A549 (cell line): Measurements from ENCODE around the gene TSPAN10. TPM values are rescaled to one million over a fixed set of nuclear protein-coding genes. Genes with fewer than 3 reads are reported as not detected.
A peak's percentile ranks its signal among the peaks of the same experiment; 100 is the strongest.

Source experiments
- ATAC-seq, 2 experiments: fragments of 200-7000 bp in 1 of 2; fragments of >200 bp in 1 of 2; cut with Nextera tagmentation in 1 of 2; cut with Tn5 transposase in 1 of 2; 3 replicates each; pipeline versions ENCODE4 v1.8.0 to v1.9.1; 2018 to 2020; ENCODE audit warnings: mild to moderate bottlenecking in 1 of 2, moderate library complexity in 1 of 2
- CTCF ChIA-PET: fragments of 300-600 bp; sonication (Branson Sonifier 250); formaldehyde crosslinking; extraction: SDS; loops from one replicate; lab custom pipeline; 2021; ENCODE audit warnings: antibody characterized with exemption, inconsistent platforms; lab: Yijun Ruan, JAX
- POLR2A ChIA-PET: fragments of 350-600 bp; formaldehyde crosslinking; extraction: SDS; loops from one replicate; lab custom pipeline; 2021; ENCODE audit warnings: antibody characterized with exemption, inconsistent platforms; lab: Yijun Ruan, JAX
- DNase-seq, 2 experiments: peaks; one replicate each; pipeline versions ENCODE4 v3.0.0 to v3.0.0-alpha.2; 2011 to 2016; ENCODE audit warnings: low read depth in 1 of 2, low spot score in 1 of 2
- FAIRE-seq: peaks from 2 replicates; lab custom pipeline; 2011; peaks lifted over from hg19 to GRCh38; lab: Jason Lieb, UNC
- H3K27ac ChIP-seq, 2 experiments: fragments of >200 bp; sonication (Bioruptor Twin); formaldehyde crosslinking; 3 replicates each; pipeline ENCODE4 v1.5.1; 2016 to 2017
- H3K4me1 ChIP-seq: fragments of >200 bp; sonication (Bioruptor Twin); formaldehyde crosslinking; 3 replicates; pipeline ENCODE4 v1.6.1; 2016
- H3K4me2 ChIP-seq: fragments of >200 bp; sonication (Bioruptor Twin); formaldehyde crosslinking; 3 replicates; pipeline ENCODE4 v1.6.1; 2016
- H3K4me3 ChIP-seq: fragments of >200 bp; sonication (Bioruptor Twin); formaldehyde crosslinking; 3 replicates; pipeline ENCODE4 v1.5.1; 2016
- H3K9me3 ChIP-seq: fragments of >200 bp; sonication (Bioruptor Twin); formaldehyde crosslinking; 3 replicates; pipeline ENCODE4 v1.6.1; 2016
- CBX2 ChIP-seq: fragments of 200-600 bp; sonication (generic); IDR thresholded peaks from 2 replicates; pipeline ENCODE4 v1.6.1; 2016; ENCODE audit warnings: low read depth, mild to moderate bottlenecking, borderline replicate concordance
- CBX8 ChIP-seq: fragments of 200-600 bp; sonication (generic); IDR thresholded peaks from 2 replicates; pipeline ENCODE4 v1.6.1; 2016
- CEBPB ChIP-seq, 2 experiments: fragments of >200 bp in 1 of 2; sonication (Bioruptor Twin) in 1 of 2; formaldehyde crosslinking in 1 of 2; IDR thresholded peaks; 2 replicates each; pipeline ENCODE4 v1.6.1; 2012 to 2016
- CTCF ChIP-seq: fragments of >200 bp; sonication (Bioruptor Twin); formaldehyde crosslinking; IDR thresholded peaks from 3 replicates; pipeline ENCODE4 v1.5.1; 2016
- FOSL2 ChIP-seq, 2 experiments: fragments of 450-650 bp in 1 of 2; fragments of >200 bp in 1 of 2; sonication (Bioruptor Twin) in 1 of 2; formaldehyde crosslinking; IDR thresholded peaks; 2 replicates each; pipeline versions ENCODE4 v1.5.0 to v1.6.1; 2016 to 2020; ENCODE audit warnings: mild to moderate bottlenecking in 1 of 2, moderate library complexity in 1 of 2
- GATA3 ChIP-seq: IDR thresholded peaks from 2 replicates; pipeline ENCODE4 v1.6.1; 2012; ENCODE audit warnings: borderline replicate concordance
- HDAC2 ChIP-seq: fragments of 200-600 bp; sonication (generic); IDR thresholded peaks from 2 replicates; pipeline ENCODE4 v1.6.1; 2016
- HOXA7 ChIP-seq: fragments of 250-450 bp; sonication (Bioruptor Pico); IDR thresholded peaks from 2 replicates; pipeline ENCODE4 v1.5.0; 2020; ENCODE audit warnings: mild to moderate bottlenecking, moderate library complexity
- JUN ChIP-seq, 2 experiments: fragments of >200 bp; sonication (Bioruptor Twin); formaldehyde crosslinking; IDR thresholded peaks; 2 replicates in 1 of 2; 3 replicates in 1 of 2; pipeline ENCODE4 v1.6.1; 2016 to 2017
- JUNB ChIP-seq: fragments of >200 bp; sonication (Bioruptor Twin); formaldehyde crosslinking; IDR thresholded peaks from 2 replicates; pipeline ENCODE4 v1.6.1; 2016
- KDM1A ChIP-seq: fragments of 200-600 bp; sonication (generic); IDR thresholded peaks from 2 replicates; pipeline ENCODE4 v1.6.1; 2016; ENCODE audit warnings: low read depth, mild to moderate bottlenecking
- MYC ChIP-seq: IDR thresholded peaks from 2 replicates; pipeline ENCODE4 v1.6.1; 2012; ENCODE audit warnings: mild to moderate bottlenecking, inconsistent platforms, low read length, improper control_type of control experiment, borderline replicate concordance
- PBX3 ChIP-seq: IDR thresholded peaks from 2 replicates; pipeline ENCODE4 v1.6.1; 2012
- POLR2AphosphoS2 ChIP-seq: conservative IDR thresholded peaks from 2 replicates; pipeline ENCODE4 v1.6.1; 2012; ENCODE audit warnings: low read length, improper control_type of control experiment, inconsistent platforms
- RCOR1 ChIP-seq: fragments of 150-350 bp; IDR thresholded peaks from 2 replicates; pipeline ENCODE4 v1.6.1; 2014; ENCODE audit warnings: antibody characterized with exemption, low read length, low read depth
- REST ChIP-seq: fragments of 200-600 bp; sonication (generic); IDR thresholded peaks from 2 replicates; pipeline ENCODE4 v1.6.1; 2016; ENCODE audit warnings: antibody characterized with exemption, mild to moderate bottlenecking, moderate library complexity
- RNF2 ChIP-seq: fragments of 200-600 bp; sonication (generic); IDR thresholded peaks from 2 replicates; pipeline ENCODE4 v1.6.1; 2016; ENCODE audit warnings: low read depth, mild to moderate bottlenecking, antibody characterized with exemption, moderate library complexity, borderline replicate concordance
- WGBS: methylation state at CpG from one replicate; pipeline ENCODE4 v1.1.6; 2017; ENCODE audit errors: missing lambda C conversion rate; 5-methylcytosine and 5-hydroxymethylcytosine counted together
- polyA plus RNA-seq, 4 experiments: library from polyadenylated mRNA; depleted of rRNA in 3 of 4; stranded (reverse); fragments of >200 nt; fragmentation: RNase III in 1 of 4; extraction: RNeasy Plus Mini Kit Qiagen cat#74134 plus additional on column Dnase treatment in 1 of 4; gene quantifications; 2 replicates in 3 of 4; 3 replicates in 1 of 4; pipeline ENCODE4 v1.2.3, GENCODE V29; 2011 to 2017
- TF ChIP-seq, protein P1 (sequence below): fragments of 250-450 bp; sonication (Bioruptor Pico); IDR thresholded peaks from 2 replicates; pipeline ENCODE4 v1.5.0; 2021; ENCODE audit warnings: mild to moderate bottlenecking, moderate library complexity, borderline replicate concordance

The TSPAN10 gene
- polyA plus RNA-seq, 2 of the 4 experiments (the other 2 are of a cell fraction): 1.4 to 6.3 TPM

DNA sequence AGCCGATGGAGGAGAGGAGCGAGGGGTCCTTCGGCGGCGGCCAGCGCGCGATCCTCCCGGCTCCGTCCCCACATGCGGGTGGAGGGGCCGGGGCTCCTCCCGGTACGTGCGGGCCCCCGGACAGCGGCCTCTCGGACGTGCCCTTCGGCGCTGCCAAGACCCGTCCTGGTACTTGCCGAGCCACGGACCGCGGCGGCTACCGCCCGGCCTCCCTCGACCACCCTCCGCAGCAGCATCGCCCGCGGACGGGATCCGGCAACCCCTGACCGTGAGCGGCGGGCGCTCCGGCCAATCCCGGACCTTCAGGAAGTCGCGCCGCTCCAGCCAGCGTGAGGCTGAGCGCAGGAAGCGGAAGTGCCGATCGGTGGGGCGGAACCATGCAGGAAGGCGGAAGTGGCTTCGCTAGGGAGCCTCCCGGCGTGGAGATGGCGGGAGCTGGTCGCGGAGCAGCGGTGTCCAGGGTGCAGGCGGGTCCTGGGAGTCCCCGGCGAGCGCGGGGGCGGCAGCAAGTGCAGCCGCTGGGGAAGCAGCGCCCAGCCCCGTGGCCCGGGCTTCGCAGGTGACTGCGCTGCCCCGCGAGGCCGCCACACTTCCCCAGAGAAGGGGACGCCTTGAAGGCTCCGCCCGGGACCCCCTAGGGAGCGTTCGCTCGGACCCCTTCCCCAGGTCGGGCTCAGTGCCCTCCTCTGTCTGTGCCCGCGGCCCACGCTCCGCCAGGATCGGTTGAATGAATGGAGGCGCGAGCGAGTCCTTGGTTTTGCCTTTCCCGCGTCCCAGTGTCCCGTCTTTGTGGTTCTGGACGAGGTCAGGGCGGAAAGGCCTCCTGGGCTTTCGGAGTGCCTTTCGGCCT, 29.6 kb downstream of the TSPAN10 start, which contains the start of the genes CCDC137 and OXLD1 (continued):
- no peak for TF ChIP-seq POLR2AphosphoS2
- TF ChIP-seq HDAC2: peak; percentile 45; the same call in 1 of the 2 replicates

DNA sequence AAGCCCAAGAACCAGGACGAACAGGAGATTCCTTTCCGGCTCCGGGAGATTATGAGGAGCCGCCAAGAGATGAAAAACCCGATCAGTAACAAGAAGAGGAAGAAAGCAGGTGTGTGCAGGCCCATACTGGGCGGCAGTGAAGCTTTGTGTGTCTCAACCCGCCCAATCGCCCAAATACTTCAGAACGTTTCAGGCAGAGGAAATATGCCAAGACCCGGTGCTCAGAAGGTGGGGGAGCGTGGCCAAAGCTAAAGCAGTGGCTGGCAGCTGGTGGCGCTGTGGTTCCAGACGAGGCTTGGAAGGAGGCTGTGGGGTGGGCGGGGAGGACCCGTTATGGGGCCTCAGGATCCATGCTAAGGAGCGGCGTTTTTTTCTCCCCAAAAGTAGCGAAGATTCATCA, 30.8 kb downstream of the TSPAN10 start:
- peak overlapping the region; percentile 90 for H3K4me2 ChIP-seq
- ChIA-PET POLR2A (interaction anchor here (0.5 to 1.6 kb wide), 2 partner anchors 16 to 32 kb away, joined by 3 to 11 read pairs; partner anchors contain the start of genes ARL16 and HGS), CTCF (interaction anchor here (0.6 to 1.6 kb wide), 3 partner anchors 34 to 430 kb away, joined by 3 to 7 read pairs (median 3); no protein-coding TSS in a partner anchor)
- no peak for DNase-seq
- H3K4me3 ChIP-seq: peak overlapping the region; percentile 99
- no peaks in the 10 kb centered on the region for H3K9me3 ChIP-seq
- TF ChIP-seq REST (no peak), JUN (IDR thresholded peaks at IDR 0.05) (0 out of 5 replicates have a peak, but pooled peaks of 1 of the 2 experiments have one; percentile 16)
- H3K27ac ChIP-seq: peak overlapping the region in 1 of 2 experiments; percentile 97; a peak in 2 of 6 replicates
- no peak for FAIRE-seq
- ATAC-seq: no peak
- whole genome bisulfite sequencing: 87% methylated on average over 18 of the region's 18 CpGs
- peaks cover 22% of the 10 kb centered on the region for H3K4me1 ChIP-seq

DNA sequence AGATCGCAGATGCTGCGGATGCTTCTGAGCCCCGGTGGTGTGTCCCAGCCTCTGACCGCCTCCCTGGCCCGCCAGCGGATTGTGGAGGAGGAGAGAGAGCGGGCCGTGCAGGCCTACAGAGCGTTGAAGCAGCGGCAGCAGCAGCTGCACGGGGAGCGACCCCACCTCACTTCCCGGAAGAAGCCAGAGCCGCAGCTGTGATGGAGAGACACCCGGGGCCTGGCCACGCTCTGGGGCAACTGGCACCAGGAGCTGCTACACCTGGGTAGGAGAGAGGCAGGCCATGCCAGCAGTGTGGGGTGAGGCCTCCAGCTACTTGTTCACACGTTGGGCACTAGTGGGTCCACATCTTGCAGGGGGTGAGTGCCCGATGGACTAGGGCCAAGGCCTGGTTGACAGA, 35.5 kb downstream of the TSPAN10 start:
- peaks cover 12% of the 10 kb centered on the region for H3K4me1 ChIP-seq
- FAIRE-seq: no peak
- no peak overlapping the region for H3K4me3 ChIP-seq
- TF ChIP-seq CBX8: no peak
- no peak for TF ChIP-seq HOXA7 (CRISPR knock-in tag)
- no peak for TF ChIP-seq KDM1A
- TF ChIP-seq FOSL2 (IDR thresholded peaks at IDR 0.05): no peak
- TF ChIP-seq FOSL2 (CRISPR knock-in tag; IDR thresholded peaks at IDR 0.05): no peak
- no peak overlapping the region for H3K4me2 ChIP-seq
- CTCF ChIA-PET: interaction anchor here (1.1 to 1.7 kb wide), 4 partner anchors 9 to 29 kb away, joined by 3 to 8 read pairs (median 6); no protein-coding TSS in a partner anchor
- no peak overlapping the region for H3K27ac ChIP-seq
- POLR2A ChIA-PET: no interaction called here
- H3K9me3 ChIP-seq: no peaks in the 10 kb centered on the region
- 93% methylated on average over 15 of the region's 18 CpGs for WGBS
- no peak for ATAC-seq
- no peak for DNase-seq

DNA sequence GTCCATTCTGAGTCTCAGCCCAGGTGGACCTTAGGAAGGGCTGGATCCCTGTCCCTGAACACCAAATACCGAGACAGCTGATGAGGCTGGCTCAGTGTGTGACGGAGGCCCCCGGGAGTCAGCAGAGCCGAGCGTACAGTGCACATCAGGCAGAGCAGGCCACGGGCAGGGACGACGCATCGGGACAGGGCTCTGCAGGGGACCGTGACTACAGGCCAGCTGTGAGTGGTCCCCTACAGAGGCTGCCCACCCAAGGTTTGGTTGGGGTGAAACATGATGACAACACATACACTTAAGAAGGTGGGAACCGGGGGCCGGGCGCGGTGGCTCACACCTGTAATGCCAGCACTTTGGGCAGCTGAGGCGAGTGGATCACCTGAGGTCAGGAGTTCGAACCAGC, 36.0 kb downstream of the TSPAN10 start:
- TF ChIP-seq RCOR1 (no peak), HDAC2 (no peak), HOXA7 (CRISPR knock-in tag) (no peak), GATA3 (no peak), RNF2 (no peak), CBX2 (no peak), PBX3 (no peak), CEBPB (IDR thresholded peaks at IDR 0.05) (no peak), JUNB (no peak), MYC (no peak), CTCF (no peak)
- TF ChIP-seq, protein P1, sequence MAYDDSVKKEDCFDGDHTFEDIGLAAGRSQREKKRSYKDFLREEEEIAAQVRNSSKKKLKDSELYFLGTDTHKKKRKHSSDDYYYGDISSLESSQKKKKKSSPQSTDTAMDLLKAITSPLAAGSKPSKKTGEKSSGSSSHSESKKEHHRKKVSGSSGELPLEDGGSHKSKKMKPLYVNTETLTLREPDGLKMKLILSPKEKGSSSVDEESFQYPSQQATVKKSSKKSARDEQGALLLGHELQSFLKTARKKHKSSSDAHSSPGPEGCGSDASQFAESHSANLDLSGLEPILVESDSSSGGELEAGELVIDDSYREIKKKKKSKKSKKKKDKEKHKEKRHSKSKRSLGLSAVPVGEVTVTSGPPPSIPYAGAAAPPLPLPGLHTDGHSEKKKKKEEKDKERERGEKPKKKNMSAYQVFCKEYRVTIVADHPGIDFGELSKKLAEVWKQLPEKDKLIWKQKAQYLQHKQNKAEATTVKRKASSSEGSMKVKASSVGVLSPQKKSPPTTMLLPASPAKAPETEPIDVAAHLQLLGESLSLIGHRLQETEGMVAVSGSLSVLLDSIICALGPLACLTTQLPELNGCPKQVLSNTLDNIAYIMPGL (CRISPR knock-in tag): no peak
- ATAC-seq: no peak
- Histone ChIP-seq H3K27ac (no peak overlapping the region), H3K4me2 (no peak overlapping the region), H3K4me1 (peaks cover 7% of the 10 kb centered on the region), H3K4me3 (no peak overlapping the region), H3K9me3 (no peaks in the 10 kb centered on the region)
- ChIA-PET POLR2A (no interaction called here), CTCF (interaction anchor here (0.6 to 1.7 kb wide), 4 partner anchors 9 to 135 kb away, joined by 3 to 8 read pairs (median 5); no protein-coding TSS in a partner anchor)
- FAIRE-seq: no peak
- no peak for DNase-seq
- WGBS: 98% methylated on average over 16 of the region's 16 CpGs
